Panc1 (cell line): ENCODE data around the gene FBXL16. TPM values are rescaled to one million over a fixed set of nuclear protein-coding genes. Genes with fewer than 3 reads are reported as not detected.

Experiments
- ATAC-seq: fragments of 200-7000 bp; cut with Tn5 transposase; 2 replicates; pipeline ENCODE4 v1.9.1; 2020; ENCODE audit warnings: mild to moderate bottlenecking, moderate library complexity
- BruUV-seq: library from RNA; stranded (reverse); fragments of 400-500 nt; replicated peaks from 2 replicates; lab custom pipeline; 2021; lab: Mats Ljungman, UMichigan
- CTCF ChIA-PET: fragments of 300-600 bp; sonication (Branson Sonifier 250); formaldehyde crosslinking; loops from one replicate; lab custom pipeline; 2022; ENCODE audit warnings: antibody characterized with exemption; lab: Charles Lee
- POLR2A ChIA-PET: fragments of 300-600 bp; sonication (Branson Sonifier 250); formaldehyde crosslinking; loops from one replicate; lab custom pipeline; 2022; ENCODE audit warnings: antibody characterized with exemption; lab: Charles Lee
- DNase-seq: peaks from one replicate; pipeline ENCODE4 v3.0.0-alpha.2; 2010; ENCODE audit warnings: low read depth, low spot score
- H3K27ac ChIP-seq: 2 replicates; pipeline ENCODE4 v1.5.1; 2011; ENCODE audit warnings: mild to moderate bottlenecking, low read length, inconsistent platforms
- H3K27me3 ChIP-seq: fragments of 200-500 bp; sonication (Bioruptor generic); 2 replicates; pipeline ENCODE4 v1.6.0; 2014; ENCODE audit warnings: low read length, inconsistent platforms; ENCODE audit not compliant: control insufficient read depth, insufficient read depth
- H3K36me3 ChIP-seq: fragments of 200-500 bp; sonication (Bioruptor generic); 2 replicates; pipeline ENCODE4 v1.5.1; 2014; ENCODE audit warnings: inconsistent platforms, mild to moderate bottlenecking, low read length, moderate library complexity; ENCODE audit not compliant: control insufficient read depth, insufficient read depth
- H3K4me1 ChIP-seq: 2 replicates; pipeline ENCODE4 v1.5.1; 2011; ENCODE audit warnings: inconsistent platforms, mild to moderate bottlenecking, low read length, moderate library complexity; ENCODE audit not compliant: control insufficient read depth, insufficient read depth
- H3K4me3 ChIP-seq, 2 experiments: 2 replicates each; pipeline ENCODE4 v1.5.1; 2011 to 2012; ENCODE audit warnings: low read depth in 2 of 2, low read length in 2 of 2, mild to moderate bottlenecking in 2 of 2, inconsistent platforms in 1 of 2, moderate library complexity in 1 of 2
- H3K9me3 ChIP-seq: fragments of 200-500 bp; sonication (Bioruptor generic); 2 replicates; pipeline ENCODE4 v1.5.1; 2014; ENCODE audit warnings: low read depth, mild to moderate bottlenecking, inconsistent platforms, low read length, moderate library complexity; ENCODE audit not compliant: control insufficient read depth, insufficient read depth
- CTCF ChIP-seq: fragments of 450-650 bp; IDR thresholded peaks from 2 replicates; pipeline ENCODE4 v1.5.1; 2017; ENCODE audit warnings: mild to moderate bottlenecking
- POLR2AphosphoS5 ChIP-seq: IDR thresholded peaks from 2 replicates; pipeline ENCODE4 v1.6.1; 2012; ENCODE audit warnings: mild to moderate bottlenecking, low read depth, low read length, moderate library complexity
- REST ChIP-seq, 2 experiments: IDR thresholded peaks; 2 replicates each; pipeline ENCODE4 v1.6.1; 2011 to 2012; ENCODE audit warnings: low read depth in 2 of 2, control low read depth in 1 of 2, low read length in 1 of 2, mild to moderate bottlenecking in 1 of 2, moderate library complexity in 1 of 2; ENCODE audit not compliant: insufficient read depth in 1 of 2
- SIN3A ChIP-seq: IDR thresholded peaks from 2 replicates; pipeline ENCODE4 v1.6.1; 2012; ENCODE audit warnings: low read depth, mild to moderate bottlenecking, low read length, moderate library complexity, borderline replicate concordance; ENCODE audit not compliant: insufficient read depth
- TCF7L2 ChIP-seq: IDR thresholded peaks from 2 replicates; pipeline ENCODE4 v1.6.1; 2011; ENCODE audit warnings: mild to moderate bottlenecking, low read depth, low read length, inconsistent platforms
- in situ Hi-C: cut with HindIII; loops from 2 replicates; pipeline ENCODE4 v1.10.0; 2016; ENCODE audit warnings: low sequenced_read_pairs, low pct_unique_long_range_greater_than_20kb
- intact Hi-C: fragments of 100-400 bp; cut with micrococcal nuclease; formaldehyde crosslinking; loops from one replicate; pipeline ENCODE4 v1.10.0; 2022; ENCODE audit not compliant: unreplicated experiment
- total RNA-seq: library from RNA; stranded (reverse); gene quantifications from one replicate; pipeline ENCODE4 v1.2.1, GENCODE V29; 2021; ENCODE audit not compliant: unreplicated experiment

Gene FBXL16
- total RNA-seq, 1 experiment from 2014 or later: 28.0 TPM

- BruUV-seq: no TSS peak
- POLR2A ChIA-PET: no interaction called here
- CTCF ChIA-PET: interaction anchor here (1.1 kb wide), 1 partner anchor 13 kb away, joined by 3 read pairs; the partner anchor contains the start of gene RHOT2
- Histone ChIP-seq H3K27me3 (no peaks in the 10 kb centered on the region), H3K27ac (peak overlapping the region; percentile 87), H3K4me3 (peak overlapping the region; percentile 66 to 71), H3K36me3 (peaks cover 5% of the 10 kb centered on the region; the same call in 1 of the 2 replicates), H3K4me1 (peaks cover 18% of the 10 kb centered on the region), H3K9me3 (no peaks in the 10 kb centered on the region)
- ATAC-seq: no peak
- in situ Hi-C loops (no loop called here), intact Hi-C loops (loop anchor here (10.0 kb wide), 1 partner anchor 1094 kb away; the partner anchor contains the start of genes EME2, MRPS34 and NME3)
- TF ChIP-seq SIN3A (no peak), POLR2AphosphoS5 (no peak; the same call in 1 of the 2 replicates), CTCF (peak; percentile 53; the same call in 1 of the 2 replicates), TCF7L2 (no peak), REST (IDR thresholded peaks at IDR 0.05; ENCODE audit: insufficient read depth in 1 of 2, low read depth in 2 of 2, low read length in 1 of 2) (no peak)
- no peak for DNase-seq
Measured at GRCh38 chr16:680967-681745, 24.4 kb downstream of the FBXL16 start.

- intact Hi-C loops: loop anchor here (10.0 kb wide), 1 partner anchor 1094 kb away; the partner anchor contains the start of genes EME2, MRPS34 and NME3
- H3K4me1 ChIP-seq: peaks cover 18% of the 10 kb centered on the region
- in situ Hi-C loops: no loop called here
- no peaks in the 10 kb centered on the region for H3K27me3 ChIP-seq
- ChIA-PET CTCF (interaction anchor here (1.1 kb wide), 1 partner anchor 13 kb away, joined by 3 read pairs; the partner anchor contains the start of gene RHOT2), POLR2A (no interaction called here)
- H3K4me3 ChIP-seq: peak overlapping the region; percentile 66 to 71
- DNase-seq: no peak
- ATAC-seq: no peak
- BruUV-seq: no TSS peak
- H3K27ac ChIP-seq: peak overlapping the region; percentile 87
- H3K9me3 ChIP-seq: no peaks in the 10 kb centered on the region
- peaks cover 5% of the 10 kb centered on the region; the same call in 1 of the 2 replicates for H3K36me3 ChIP-seq
- TF ChIP-seq CTCF (no peak), SIN3A (peak; percentile 31; the same call in 1 of the 2 replicates), POLR2AphosphoS5 (no peak)
Measured at GRCh38 chr16:680625-680945, 25.0 kb downstream of the FBXL16 start.
